Panc1 (cell line): ENCODE measurements around the gene CCDC197. TPM values are rescaled to one million over a fixed set of nuclear protein-coding genes. Genes with fewer than 3 reads are reported as not detected.

Experiments
- ATAC-seq: fragments of 200-7000 bp; cut with Tn5 transposase; 2 replicates; pipeline ENCODE4 v1.9.1; 2020; ENCODE audit warnings: mild to moderate bottlenecking, moderate library complexity
- BruUV-seq: library from RNA; stranded (reverse); fragments of 400-500 nt; replicated peaks from 2 replicates; lab custom pipeline; 2021; lab: Mats Ljungman, UMichigan
- CTCF ChIA-PET: fragments of 300-600 bp; sonication (Branson Sonifier 250); formaldehyde crosslinking; loops from one replicate; lab custom pipeline; 2022; ENCODE audit warnings: antibody characterized with exemption; lab: Charles Lee
- POLR2A ChIA-PET: fragments of 300-600 bp; sonication (Branson Sonifier 250); formaldehyde crosslinking; loops from one replicate; lab custom pipeline; 2022; ENCODE audit warnings: antibody characterized with exemption; lab: Charles Lee
- DNase-seq: peaks from one replicate; pipeline ENCODE4 v3.0.0-alpha.2; 2010; ENCODE audit warnings: low read depth, low spot score
- H3K27ac ChIP-seq: 2 replicates; pipeline ENCODE4 v1.5.1; 2011; ENCODE audit warnings: mild to moderate bottlenecking, low read length, inconsistent platforms
- H3K27me3 ChIP-seq: fragments of 200-500 bp; sonication (Bioruptor generic); 2 replicates; pipeline ENCODE4 v1.6.0; 2014; ENCODE audit warnings: low read length, inconsistent platforms; ENCODE audit not compliant: control insufficient read depth, insufficient read depth
- H3K36me3 ChIP-seq: fragments of 200-500 bp; sonication (Bioruptor generic); 2 replicates; pipeline ENCODE4 v1.5.1; 2014; ENCODE audit warnings: inconsistent platforms, mild to moderate bottlenecking, low read length, moderate library complexity; ENCODE audit not compliant: control insufficient read depth, insufficient read depth
- H3K4me1 ChIP-seq: 2 replicates; pipeline ENCODE4 v1.5.1; 2011; ENCODE audit warnings: inconsistent platforms, mild to moderate bottlenecking, low read length, moderate library complexity; ENCODE audit not compliant: control insufficient read depth, insufficient read depth
- H3K4me3 ChIP-seq, 2 experiments: 2 replicates each; pipeline ENCODE4 v1.5.1; 2011 to 2012; ENCODE audit warnings: low read depth in 2 of 2, low read length in 2 of 2, mild to moderate bottlenecking in 2 of 2, inconsistent platforms in 1 of 2, moderate library complexity in 1 of 2
- H3K9me3 ChIP-seq: fragments of 200-500 bp; sonication (Bioruptor generic); 2 replicates; pipeline ENCODE4 v1.5.1; 2014; ENCODE audit warnings: low read depth, mild to moderate bottlenecking, inconsistent platforms, low read length, moderate library complexity; ENCODE audit not compliant: control insufficient read depth, insufficient read depth
- CTCF ChIP-seq: fragments of 450-650 bp; IDR thresholded peaks from 2 replicates; pipeline ENCODE4 v1.5.1; 2017; ENCODE audit warnings: mild to moderate bottlenecking
- POLR2AphosphoS5 ChIP-seq: IDR thresholded peaks from 2 replicates; pipeline ENCODE4 v1.6.1; 2012; ENCODE audit warnings: mild to moderate bottlenecking, low read depth, low read length, moderate library complexity
- REST ChIP-seq, 2 experiments: IDR thresholded peaks; 2 replicates each; pipeline ENCODE4 v1.6.1; 2011 to 2012; ENCODE audit warnings: low read depth in 2 of 2, control low read depth in 1 of 2, low read length in 1 of 2, mild to moderate bottlenecking in 1 of 2, moderate library complexity in 1 of 2; ENCODE audit not compliant: insufficient read depth in 1 of 2
- SIN3A ChIP-seq: IDR thresholded peaks from 2 replicates; pipeline ENCODE4 v1.6.1; 2012; ENCODE audit warnings: low read depth, mild to moderate bottlenecking, low read length, moderate library complexity, borderline replicate concordance; ENCODE audit not compliant: insufficient read depth
- TCF7L2 ChIP-seq: IDR thresholded peaks from 2 replicates; pipeline ENCODE4 v1.6.1; 2011; ENCODE audit warnings: mild to moderate bottlenecking, low read depth, low read length, inconsistent platforms
- in situ Hi-C: cut with HindIII; loops from 2 replicates; pipeline ENCODE4 v1.10.0; 2016; ENCODE audit warnings: low sequenced_read_pairs, low pct_unique_long_range_greater_than_20kb
- intact Hi-C: fragments of 100-400 bp; cut with micrococcal nuclease; formaldehyde crosslinking; loops from one replicate; pipeline ENCODE4 v1.10.0; 2022; ENCODE audit not compliant: unreplicated experiment
- total RNA-seq: library from RNA; stranded (reverse); gene quantifications from one replicate; pipeline ENCODE4 v1.2.1, GENCODE V29; 2021; ENCODE audit not compliant: unreplicated experiment

CCDC197 gene
- total RNA-seq, 1 experiment from 2014 or later = not detected

DNA sequence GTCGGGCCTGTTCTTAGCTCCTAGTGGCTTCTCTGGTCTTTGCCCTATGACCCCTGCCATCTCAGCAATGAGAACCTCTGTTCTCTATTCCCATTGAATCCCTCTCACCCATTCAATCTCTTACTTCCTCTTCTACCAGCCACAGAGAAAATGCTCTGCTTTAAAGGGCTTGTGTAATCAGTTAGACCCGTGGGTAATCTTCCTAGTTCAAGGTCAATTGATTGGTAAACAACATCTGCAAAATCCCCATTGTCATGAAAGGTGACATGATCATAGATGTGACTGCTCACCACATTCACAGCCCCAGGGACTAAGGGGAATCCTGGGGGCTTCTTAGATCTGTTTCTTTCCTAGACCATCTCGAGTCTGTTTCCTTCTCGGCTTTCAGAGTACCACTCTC, 7.2 kb upstream of the CCDC197 start:
- H3K4me3 ChIP-seq = no peak overlapping the region
- BruUV-seq = no TSS peak
- no peak for TF ChIP-seq REST (IDR thresholded peaks at IDR 0.05; ENCODE audit: insufficient read depth in 1 of 2, low read depth in 2 of 2, low read length in 1 of 2)
- TF ChIP-seq TCF7L2 = no peak
- TF ChIP-seq SIN3A = no peak
- TF ChIP-seq CTCF = no peak
- no peak for TF ChIP-seq POLR2AphosphoS5
- ChIA-PET CTCF (no interaction called here), POLR2A (no interaction called here)
- DNase-seq = no peak
- H3K27ac ChIP-seq = no peak overlapping the region
- intact Hi-C loops (no loop called here), in situ Hi-C loops (no loop called here)
- ATAC-seq = no peak
- H3K27me3 ChIP-seq = no peaks in the 10 kb centered on the region
- H3K4me1 ChIP-seq = peaks cover 3% of the 10 kb centered on the region
- no peaks in the 10 kb centered on the region for H3K9me3 ChIP-seq
- no peaks in the 10 kb centered on the region for H3K36me3 ChIP-seq

DNA sequence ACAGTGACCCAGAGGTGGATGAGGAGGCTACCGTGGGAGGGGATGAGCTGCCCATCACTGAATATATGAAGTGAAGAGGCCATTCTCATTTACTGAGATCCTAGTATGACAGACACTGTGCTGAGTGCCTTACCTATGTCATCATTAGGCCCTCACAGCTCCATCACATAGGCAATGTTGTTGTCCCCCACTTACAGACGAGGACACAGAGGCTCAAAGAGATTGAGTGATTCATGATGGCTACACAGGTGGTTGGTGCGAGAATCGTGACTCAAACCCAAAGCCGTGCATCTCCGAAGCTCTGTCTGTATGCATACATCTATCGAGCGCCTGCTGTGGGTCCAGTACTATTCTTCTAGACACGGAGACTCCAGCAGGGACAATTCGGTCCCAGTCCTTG, 5.9 kb upstream of the CCDC197 start:
- Histone ChIP-seq H3K4me3 (no peak overlapping the region), H3K4me1 (no peaks in the 10 kb centered on the region; the same call in 1 of the 2 replicates), H3K9me3 (no peaks in the 10 kb centered on the region), H3K36me3 (no peaks in the 10 kb centered on the region), H3K27me3 (no peaks in the 10 kb centered on the region), H3K27ac (no peak overlapping the region)
- no peak for TF ChIP-seq POLR2AphosphoS5
- ATAC-seq = no peak
- POLR2A ChIA-PET = no interaction called here
- BruUV-seq = no TSS peak
- intact Hi-C loops (no loop called here), in situ Hi-C loops (no loop called here)
- DNase-seq = no peak
- CTCF ChIA-PET = no interaction called here

DNA sequence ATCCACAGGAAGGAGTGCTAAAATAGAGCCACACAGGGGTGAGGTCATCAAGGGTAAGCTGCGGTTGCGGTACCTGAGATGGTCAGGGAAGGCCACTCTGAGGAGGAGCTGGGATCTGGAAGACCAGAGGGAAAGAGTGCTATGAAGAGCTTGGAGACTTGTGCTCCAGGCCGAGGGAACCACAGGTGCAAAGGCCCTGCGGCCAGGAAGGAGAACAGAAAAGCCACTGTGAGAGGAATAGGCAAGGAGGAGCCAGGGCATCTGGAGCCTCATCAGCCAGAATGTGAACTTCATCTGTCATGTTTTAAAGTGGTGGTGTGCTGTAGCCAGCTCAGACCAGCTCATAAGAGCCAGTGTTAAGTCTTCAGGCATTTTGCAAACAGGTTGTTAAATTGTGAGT, 5.5 kb upstream of the CCDC197 start:
- Histone ChIP-seq H3K27ac (no peak overlapping the region), H3K36me3 (no peaks in the 10 kb centered on the region), H3K4me3 (no peak overlapping the region), H3K4me1 (no peaks in the 10 kb centered on the region; the same call in 1 of the 2 replicates), H3K27me3 (no peaks in the 10 kb centered on the region), H3K9me3 (no peaks in the 10 kb centered on the region)
- no peak for DNase-seq
- no TSS peak for BruUV-seq
- POLR2A ChIA-PET = no interaction called here
- TF ChIP-seq POLR2AphosphoS5 (no peak), REST (IDR thresholded peaks at IDR 0.05; ENCODE audit: insufficient read depth in 1 of 2, low read depth in 2 of 2, low read length in 1 of 2) (no peak), SIN3A (no peak), TCF7L2 (no peak), CTCF (no peak)
- intact Hi-C loops (no loop called here), in situ Hi-C loops (no loop called here)
- ATAC-seq = no peak
- CTCF ChIA-PET = interaction anchor here (0.5 kb wide), 1 partner anchor 1318 kb away, joined by 4 read pairs; no protein-coding TSS in a partner anchor
